ENCODE measurements around the gene RUSC1.

DNA sequence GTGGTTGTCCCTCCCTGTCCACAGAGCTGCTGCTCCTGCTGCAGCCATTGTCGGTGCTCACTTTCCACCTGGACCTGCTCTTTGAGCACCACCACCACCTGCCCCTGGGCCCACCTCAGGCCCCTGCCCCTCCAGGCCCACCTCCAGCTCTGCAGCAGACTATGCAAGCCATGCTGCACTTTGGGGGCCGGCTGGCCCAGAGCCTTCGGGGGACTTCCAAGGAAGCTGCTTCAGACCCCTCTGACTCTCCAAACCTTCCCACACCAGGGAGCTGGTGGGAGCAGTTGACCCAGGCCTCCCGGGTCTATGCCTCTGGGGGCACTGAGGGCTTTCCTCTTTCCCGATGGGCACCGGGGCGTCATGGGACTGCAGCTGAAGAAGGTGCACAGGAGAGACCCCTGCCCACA is 5.9 kb downstream of the RUSC1 start:
- TF ChIP-seq POLR2A (IDR thresholded peaks at IDR 0.05; ENCODE audit: low read depth, low read length) = no peak
- TF ChIP-seq POLR2AphosphoS5 (IDR thresholded peaks at IDR 0.05; ENCODE audit: low read depth, low read length) = no peak
- no peak for TF ChIP-seq TAF1 (IDR thresholded peaks at IDR 0.05; ENCODE audit: borderline replicate concordance, low read depth, low read length)
